Body of pancreas (tissue), 4 donors: ENCODE measurements around the gene PRRG3.

Source experiments
- CTCF ChIP-seq, 7 experiments: fragments of 450-650 bp in 4 of 7; fragments of 200-600 bp in 3 of 7; sonication (generic) in 3 of 7; IDR thresholded peaks; one replicate each; pipeline ENCODE4 v1.5.1; 2016 to 2019; ENCODE audit warnings: antibody characterized with exemption in 7 of 7
- POLR2A ChIP-seq, 3 donors: fragments of 450-650 bp; IDR thresholded peaks; one replicate each; pipeline ENCODE4 v1.6.1; 2016; ENCODE audit warnings: antibody characterized with exemption in 3 of 3, mild to moderate bottlenecking in 2 of 3

GRCh38 chrX:151723156-151723760 lies 28.0 kb downstream of the PRRG3 start:
- TF ChIP-seq CTCF (IDR thresholded peaks at IDR 0.05) (no peak), POLR2A (IDR thresholded peaks at IDR 0.05) (no peak)
